ENCODE data around the gene PROCA1.

DNA sequence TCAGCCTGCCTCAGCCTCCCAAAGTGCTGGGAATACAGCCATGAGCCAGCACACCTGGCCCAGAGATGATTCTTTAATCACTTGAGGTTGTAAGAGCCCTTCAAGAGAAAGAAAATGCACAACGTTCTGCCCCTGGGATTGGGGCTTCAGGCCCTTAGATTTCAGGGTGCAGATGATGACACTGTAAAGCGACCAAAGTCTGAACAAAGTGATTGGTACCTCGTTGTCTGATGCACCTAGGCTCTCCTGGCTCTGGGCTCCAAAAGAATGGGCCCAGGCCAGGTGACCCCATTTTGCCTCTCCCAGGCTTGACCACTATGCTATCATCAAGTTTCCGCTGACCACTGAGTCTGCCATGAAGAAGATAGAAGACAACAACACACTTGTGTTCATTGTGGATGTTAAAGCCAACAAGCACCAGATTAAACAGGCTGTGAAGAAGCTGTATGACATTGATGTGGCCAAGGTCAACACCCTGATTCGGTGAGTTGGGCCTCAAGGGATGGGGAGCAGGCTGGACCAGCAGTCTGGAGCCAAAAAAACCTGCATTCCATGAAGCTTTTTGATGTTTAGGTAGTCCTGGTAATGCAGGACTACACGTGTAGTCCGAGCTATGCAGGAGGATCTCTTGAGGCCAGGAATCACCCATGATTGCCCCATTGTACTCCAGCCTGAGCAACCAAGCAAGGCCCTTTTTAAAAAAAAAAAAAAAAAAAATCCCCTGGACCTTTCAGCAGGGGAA, 10.9 kb upstream of the PROCA1 start:
- TF ChIP-seq CTCF (conservative IDR thresholded peaks at IDR 0.05), result no peak
- no peak for TF ChIP-seq ZFX (IDR thresholded peaks at IDR 0.05)
